ENCODE results near the gene MISFA.
"Not testable (repeated sequence)": the region's sequence is repeated elsewhere in the genome, so short reads cannot be mapped to it uniquely, and the experiment has no call there.

Gene MISFA

DNA sequence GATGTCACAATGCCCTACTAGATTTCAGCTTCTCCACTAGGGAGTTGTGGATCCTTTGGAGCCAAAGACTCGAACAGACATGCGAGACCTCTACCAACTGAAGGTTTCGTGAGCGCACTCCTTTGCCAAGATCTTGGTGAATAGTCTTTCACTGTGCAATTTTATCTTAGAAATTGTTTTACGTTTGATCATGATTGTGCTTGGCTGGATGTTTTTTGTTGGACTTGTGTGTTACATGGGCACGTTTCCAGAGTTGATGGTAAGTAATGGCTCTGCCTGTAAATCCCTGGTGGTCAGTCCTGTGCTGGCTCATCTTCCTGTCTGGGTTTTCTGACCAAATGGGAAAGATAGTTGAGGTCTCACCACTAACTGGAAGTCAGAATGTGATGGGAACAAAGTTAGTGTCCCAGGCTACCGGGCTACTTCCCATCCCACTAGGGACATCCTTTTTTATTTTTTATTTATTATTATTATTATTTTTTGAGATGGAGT is at the start of gene MISFA:
TSS of gene MISFA (plus strand) at position 51 of the 492 bp plus-strand sequence. CDS start at position 191, 140 bp downstream.
- DNase-seq, result no peak

DNA sequence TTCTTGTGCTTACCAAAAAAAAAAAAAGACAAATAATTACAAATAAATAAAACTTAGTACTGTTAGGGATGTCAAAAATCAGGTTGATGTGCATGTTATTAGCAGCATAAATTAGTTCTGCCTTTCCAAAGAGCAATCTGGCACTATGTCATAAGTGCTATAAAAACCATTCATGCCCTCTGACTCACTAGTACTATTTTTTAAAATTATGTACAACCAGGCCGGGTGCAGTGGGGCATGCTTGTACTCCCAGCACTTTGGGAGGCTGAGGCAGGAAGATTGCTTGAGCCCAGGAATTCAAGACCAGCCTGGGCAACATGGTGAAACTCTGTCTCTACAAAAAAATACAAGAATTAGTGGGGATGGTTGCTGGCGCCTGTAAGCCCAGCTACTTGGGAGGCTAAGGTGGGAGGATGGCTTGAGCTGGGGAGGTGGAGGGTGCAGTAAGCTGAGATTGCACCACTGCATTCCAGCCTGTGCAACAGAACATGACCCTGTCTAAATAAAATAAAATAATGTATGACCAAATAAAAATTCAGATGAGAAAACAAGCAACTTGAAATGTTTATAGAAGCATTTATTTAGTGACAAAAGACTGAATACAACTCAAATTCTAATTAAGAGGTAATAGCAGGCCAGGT is 36.4 kb upstream of the MISFA start:
- DNase-seq, result no peak

DNA sequence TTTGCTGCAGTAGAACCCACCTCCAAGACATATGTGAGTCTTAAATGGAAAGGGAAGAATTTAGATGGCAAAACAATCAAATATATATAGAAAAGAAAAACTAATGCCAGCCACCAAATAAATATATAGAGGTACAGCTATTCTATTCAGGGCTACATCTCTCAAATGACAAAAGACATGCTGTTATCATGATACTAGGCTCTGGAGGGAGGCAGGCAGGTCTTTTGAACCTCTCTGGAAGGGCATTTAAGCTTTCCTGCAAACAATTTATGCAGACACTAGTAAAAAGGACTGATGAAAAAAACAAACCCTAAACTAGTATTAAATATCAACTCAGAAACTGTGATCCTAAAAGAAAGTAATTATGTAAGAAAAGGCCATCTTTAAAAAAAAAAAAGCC is 35.4 kb upstream of the MISFA start:
- DNase-seq, result no peak

DNA sequence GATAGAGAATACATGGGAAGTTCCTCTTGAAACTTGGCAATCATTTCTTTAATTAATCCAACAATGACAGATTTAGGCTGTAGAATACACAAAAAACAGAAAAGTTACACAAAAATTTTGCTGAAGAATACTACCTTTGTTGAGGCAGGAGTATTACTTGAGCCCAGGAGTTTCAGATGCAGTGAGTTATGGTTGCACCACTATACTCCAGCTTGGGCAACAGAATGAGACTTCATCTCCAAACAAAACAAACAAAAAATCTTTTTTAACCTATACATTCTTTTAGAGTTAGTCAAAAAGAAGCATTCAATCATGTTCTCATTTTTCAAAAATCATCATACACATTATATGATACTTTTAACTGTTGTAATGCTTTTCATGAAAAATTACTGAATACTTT is 33.2 kb upstream of the MISFA start:
- DNase-seq, result no peak

- DNase-seq, result no peak
Observed at GRCh38 chr11:18567081-18567480, 32.5 kb upstream of the MISFA start.

DNA sequence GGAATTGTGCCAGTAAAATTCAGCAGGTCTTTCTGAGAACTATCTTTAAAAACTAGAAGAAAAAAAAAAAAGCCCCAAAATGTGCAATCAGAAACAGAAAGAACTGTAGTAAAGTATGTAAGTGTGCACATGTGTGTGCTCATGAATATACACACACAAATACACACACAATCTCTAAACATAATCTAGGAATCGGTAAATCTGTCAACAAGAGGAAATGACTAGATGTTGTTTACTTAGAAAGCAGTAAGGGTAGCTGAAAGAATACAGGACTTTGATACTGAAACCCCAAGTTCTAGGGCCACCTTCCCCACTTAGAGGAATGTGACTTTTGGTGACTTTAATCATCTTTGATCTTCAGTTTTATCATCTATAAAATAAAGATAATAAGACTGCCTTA is 24.2 kb upstream of the MISFA start:
- DNase-seq, result no peak

DNA sequence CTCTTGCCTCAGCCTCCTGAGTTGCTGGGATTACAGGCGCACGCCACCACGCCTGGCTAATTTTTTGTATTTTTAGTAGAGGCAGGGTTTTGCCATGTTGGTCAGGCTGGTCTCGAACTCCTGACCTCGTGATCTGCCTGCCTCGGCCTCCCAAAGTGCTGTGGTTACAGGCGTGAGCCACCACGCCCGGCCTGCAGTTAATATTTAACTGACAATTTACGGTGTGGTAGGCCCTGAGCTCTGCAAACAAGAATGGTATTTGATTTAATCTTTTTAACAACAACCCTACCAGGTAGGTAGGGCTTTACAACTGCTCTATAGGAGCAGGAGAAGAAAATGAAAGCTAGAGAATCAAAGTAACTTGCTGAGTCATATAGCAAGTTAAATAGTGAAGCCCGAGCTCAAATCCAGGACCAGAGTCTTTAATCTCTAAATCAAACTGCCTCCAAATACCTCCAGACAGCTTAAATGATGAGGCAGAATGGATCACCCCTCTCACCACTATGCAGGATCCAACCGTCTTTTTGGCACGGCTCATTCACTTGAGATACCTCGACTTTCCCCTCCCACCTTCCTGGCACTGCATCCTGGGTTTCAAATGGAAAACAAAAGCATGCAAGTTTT is 20.5 kb upstream of the MISFA start:
- DNase-seq, result peak; percentile 18

DNA sequence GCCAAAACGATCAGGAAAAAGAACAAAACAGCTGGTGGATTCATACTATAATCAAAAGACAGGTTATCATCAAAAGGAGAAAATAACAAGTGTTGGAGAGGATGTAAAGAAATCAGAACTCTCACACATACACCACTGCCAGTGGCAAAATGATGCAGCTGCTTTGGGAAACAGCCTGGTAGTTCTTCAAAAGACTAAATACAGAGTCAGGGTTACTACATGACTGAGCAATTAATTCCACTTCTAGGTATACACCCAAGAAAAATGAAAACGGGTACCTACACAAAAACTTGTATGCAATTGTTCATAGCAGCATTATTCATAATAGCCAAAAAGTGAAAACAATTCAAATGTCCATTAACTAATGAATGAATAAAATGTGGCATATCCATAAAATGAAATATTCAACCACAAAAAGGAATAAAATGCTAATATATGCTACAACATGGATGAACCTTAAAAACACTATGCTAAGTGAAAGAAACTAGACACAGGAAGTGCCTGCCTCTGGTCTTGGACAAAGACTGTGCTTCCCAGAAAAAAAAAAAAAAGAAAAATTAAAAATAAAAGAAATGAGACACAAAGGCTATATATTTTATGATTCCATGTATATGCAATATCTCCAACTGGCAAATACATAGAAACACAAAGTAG is 19.3 kb upstream of the MISFA start:
- no peak for DNase-seq

- no peak for DNase-seq
Observed at GRCh38 chr11:18581825-18582224, 17.8 kb upstream of the MISFA start.

DNA sequence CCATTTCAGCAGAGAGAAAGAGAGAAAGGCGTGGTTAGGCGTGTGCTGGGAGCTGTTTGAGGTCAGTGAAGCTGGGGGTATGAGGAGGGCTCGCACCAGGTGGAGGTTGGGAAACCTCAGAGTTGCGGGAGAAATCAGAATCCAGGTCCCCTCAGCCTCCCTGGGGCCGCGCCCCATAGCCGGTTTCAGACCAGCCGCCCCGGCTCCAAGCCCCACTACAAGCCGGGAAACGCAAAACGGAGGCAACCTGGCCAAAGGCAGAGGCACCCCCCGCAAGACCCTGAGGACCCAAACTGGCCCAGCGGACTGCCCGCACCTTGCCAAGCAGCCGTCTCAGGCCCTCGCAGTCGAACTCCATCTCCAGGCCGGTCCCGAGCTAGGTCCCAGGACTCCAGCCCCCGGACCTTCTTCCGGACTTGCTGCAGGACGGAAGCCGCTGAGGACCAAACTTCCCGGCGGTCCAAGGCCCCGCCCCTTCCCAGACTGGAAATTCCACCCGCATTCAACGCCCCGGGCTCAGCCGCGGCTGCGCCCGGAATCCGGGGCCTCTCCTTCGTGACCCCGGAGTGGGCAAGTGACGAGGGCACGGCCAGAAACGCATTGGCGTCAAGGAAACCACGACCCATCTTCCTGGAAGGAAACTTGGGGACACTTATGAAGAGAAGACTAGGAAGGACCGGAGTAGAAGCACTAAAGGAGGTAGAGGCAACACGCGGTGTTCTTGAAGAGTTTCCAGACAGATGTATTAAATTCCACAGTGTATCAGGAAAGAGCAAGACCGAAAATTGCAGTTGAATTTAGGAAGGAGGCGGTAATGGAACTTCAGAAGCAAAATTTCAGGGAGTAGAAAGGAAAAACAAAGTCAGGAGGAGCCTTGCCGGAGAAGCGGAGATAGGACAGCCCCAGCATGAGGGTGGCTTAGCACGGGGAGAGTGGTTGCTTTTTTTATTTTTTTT is 11.0 kb upstream of the MISFA start, which contains the start of gene UEVLD:
TSS of gene UEVLD (minus strand) at position 438 of the 956 bp plus-strand sequence. CDS start at position 358, 80 bp downstream.
- peak; percentile 81 for DNase-seq

DNA sequence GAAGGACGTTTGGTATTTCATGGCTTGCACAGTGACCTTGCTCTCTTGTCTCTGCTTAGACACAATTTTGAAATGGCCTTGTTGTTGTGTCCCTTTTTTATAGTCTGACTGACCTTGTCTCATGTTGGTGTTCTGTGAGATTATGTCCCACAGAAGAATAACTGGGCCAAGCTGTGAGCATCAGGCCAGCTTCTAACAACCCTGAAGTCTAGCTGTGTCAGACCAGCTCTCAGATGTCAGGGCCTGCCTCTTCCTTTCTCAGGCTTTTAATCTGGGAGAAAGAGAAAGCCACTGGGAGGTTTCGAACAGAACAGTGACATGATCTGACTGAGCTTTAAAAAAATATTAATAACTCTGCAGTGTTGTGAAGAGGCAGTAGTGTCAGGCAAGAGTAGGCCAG is 9.0 kb upstream of the MISFA start:
- DNase-seq, result no peak

DNA sequence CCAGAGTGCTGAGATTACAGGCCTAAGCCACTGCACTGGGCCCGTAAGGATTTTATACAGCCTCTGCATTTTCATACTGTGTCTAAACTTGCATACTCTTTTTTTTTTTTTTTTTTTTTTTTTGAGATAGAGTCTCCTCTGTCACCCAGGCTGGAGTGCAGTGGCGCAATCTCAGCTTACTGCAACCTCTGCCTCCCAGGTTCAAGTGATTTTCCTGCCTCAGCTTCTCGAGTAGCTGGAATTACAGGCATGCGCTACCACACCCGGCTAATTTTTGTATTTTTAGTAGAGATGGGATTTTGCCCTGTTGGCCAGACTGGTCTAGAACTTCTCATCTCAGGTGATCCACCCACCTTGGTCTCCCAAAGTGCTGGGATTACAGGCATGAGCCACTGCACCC is 5.5 kb upstream of the MISFA start:
- not testable (repeated sequence) for DNase-seq

- DNase-seq, result peak; percentile 2
Observed at GRCh38 chr11:18594999-18595749, 4.4 kb upstream of the MISFA start.

GRCh38 chr11:18600915-18601569 is 1.5 kb downstream of the MISFA start:
- DNase-seq, result no peak

DNA sequence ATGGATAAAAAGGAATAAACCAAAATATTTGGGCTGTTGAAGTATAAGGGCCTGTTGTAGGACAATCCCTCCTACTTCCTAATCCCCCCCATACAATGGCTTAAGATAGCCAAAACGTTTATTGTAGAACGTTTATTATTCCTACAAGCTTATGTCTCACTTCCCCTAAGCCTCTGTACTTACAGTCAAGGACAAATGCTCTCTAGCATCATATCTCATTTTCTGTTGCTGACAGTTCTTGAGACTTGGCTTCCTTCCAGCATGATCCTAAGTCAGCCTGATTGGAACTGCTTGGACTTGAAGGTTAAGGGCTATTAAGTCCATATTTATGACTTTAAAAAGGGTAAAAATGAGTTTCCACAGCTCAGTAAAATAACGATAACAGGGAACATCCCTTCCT is 8.8 kb downstream of the MISFA start:
- DNase-seq, result peak; percentile 23

DNA sequence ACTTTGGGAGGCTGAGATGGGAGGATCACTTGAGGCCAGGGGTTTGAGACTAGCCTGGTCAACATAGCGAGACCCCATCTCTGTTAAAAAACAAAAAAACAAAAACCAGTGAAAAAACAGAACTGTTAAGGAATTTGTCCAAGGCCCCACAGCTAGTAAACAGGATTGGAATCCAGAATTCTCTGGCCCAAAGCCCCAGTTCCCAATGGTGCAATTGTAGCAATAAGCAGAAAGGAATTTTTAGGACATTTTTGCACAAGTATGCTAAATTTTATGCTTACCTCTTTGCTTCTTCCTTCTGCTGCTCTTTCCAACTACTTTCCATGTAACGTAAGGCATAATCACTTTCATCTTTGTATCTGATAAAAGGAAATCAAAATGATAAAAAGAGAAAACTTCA is 11.6 kb downstream of the MISFA start:
- no peak for DNase-seq

- DNase-seq, result no peak
Observed at GRCh38 chr11:18612394-18612793, 12.8 kb downstream of the MISFA start.

DNA sequence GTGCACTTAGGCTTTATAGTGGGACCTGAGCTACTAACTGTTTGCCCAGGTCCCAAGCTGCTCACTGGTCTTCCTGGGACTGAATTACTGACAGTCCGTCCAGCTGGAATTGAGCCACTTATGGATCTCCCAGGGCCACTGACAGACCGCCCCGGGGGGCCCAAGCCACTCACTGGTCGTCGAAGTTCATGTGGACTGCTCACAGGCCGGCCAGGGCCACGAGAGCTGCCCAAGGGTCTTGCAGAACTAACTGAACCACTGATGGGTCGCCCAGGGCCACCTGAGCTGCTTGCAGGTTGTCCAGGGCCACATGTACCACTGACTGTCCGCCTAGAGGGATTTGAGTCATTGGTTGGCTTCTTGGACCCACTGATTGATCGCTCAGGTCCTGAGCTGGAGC is 15.1 kb downstream of the MISFA start:
- no peak for DNase-seq

DNA sequence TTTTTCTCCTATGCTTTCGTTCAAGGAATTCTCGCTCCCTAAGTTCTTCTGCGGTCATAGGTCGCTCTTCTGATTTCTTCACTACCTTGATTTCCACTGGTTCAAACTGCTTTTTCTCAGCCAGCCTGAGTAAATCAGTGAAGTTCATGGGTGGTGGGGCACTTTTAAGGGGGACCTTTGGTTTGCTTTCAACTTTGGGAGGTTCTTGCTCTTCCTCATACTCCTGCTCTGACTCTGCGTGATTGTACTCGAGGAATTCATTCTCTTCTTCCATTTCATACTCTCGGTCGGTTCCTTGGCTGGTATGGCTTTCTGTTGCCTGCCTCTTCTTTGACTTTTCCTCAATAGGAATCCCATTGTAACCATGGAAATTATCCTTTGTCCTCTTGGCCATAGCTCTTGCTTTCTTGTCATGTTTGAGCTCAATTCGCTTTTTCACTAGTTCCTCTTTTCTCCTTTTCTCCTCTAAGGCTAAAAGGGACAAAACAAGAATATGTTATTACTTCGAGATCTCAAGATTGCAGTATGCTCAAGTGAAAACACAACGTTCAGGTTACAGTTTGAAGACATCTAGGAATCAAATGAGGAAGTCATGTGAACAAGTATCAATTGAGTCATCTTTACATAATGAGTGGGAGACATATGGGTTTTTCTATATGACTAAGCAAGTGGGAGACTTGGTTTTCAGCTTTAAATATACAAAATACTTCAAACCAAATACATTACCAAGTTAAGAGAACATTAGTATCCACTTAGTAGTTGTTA is 16.2 kb downstream of the MISFA start:
- DNase-seq, result no peak

- no peak for DNase-seq
Observed at GRCh38 chr11:18617688-18618341, 18.2 kb downstream of the MISFA start.
